ENCODE measurements around the gene LRRC61. TPM values are rescaled to one million over a fixed set of nuclear protein-coding genes. Genes with fewer than 3 reads are reported as not detected.

The LRRC61 gene
- total RNA-seq, 2 donors from 2014 or later: 25.8 to 34.4 TPM

- TF ChIP-seq POLR2AphosphoS5 (IDR thresholded peaks at IDR 0.05): no peak
- no peak for TF ChIP-seq CTCF (IDR thresholded peaks at IDR 0.05)
- no peak for TF ChIP-seq POLR2A (IDR thresholded peaks at IDR 0.05)
- no peaks in the 10 kb centered on the region for H3K9me3 ChIP-seq
- no peaks in the 10 kb centered on the region for H3K36me3 ChIP-seq
- intact Hi-C loops (cut with DNase I): no loop called here
- H3K4me1 ChIP-seq (replicated peaks): no peaks in the 10 kb centered on the region
- no peak overlapping the region for H3K4me3 ChIP-seq
- DNase-seq (ENCODE audit: low spot score): no peak
- peaks cover 2% of the 10 kb centered on the region for H3K27me3 ChIP-seq (replicated peaks; ENCODE audit: insufficient read depth)
- 88% methylated on average over 2 of the region's 2 CpGs for WGBS
- H3K27ac ChIP-seq: no peak overlapping the region
These were observed 20.1 kb downstream of the LRRC61 start for GRCh38 chr7:150343225-150343624.

GRCh38 chr7:150344299-150344698, 21.1 kb downstream of the LRRC61 start:
- no peak for DNase-seq (ENCODE audit: low spot score)
- Histone ChIP-seq H3K36me3 (no peaks in the 10 kb centered on the region), H3K27me3 (replicated peaks; ENCODE audit: insufficient read depth) (peaks cover 2% of the 10 kb centered on the region), H3K4me3 (no peak overlapping the region), H3K27ac (no peak overlapping the region), H3K9me3 (no peaks in the 10 kb centered on the region), H3K4me1 (replicated peaks) (no peaks in the 10 kb centered on the region)
- TF ChIP-seq POLR2A (IDR thresholded peaks at IDR 0.05): no peak
- TF ChIP-seq POLR2AphosphoS5 (IDR thresholded peaks at IDR 0.05): no peak
- TF ChIP-seq CTCF (IDR thresholded peaks at IDR 0.05): no peak
- intact Hi-C loops (cut with DNase I): no loop called here

GRCh38 chr7:150345012-150345411, 21.9 kb downstream of the LRRC61 start:
- 78% methylated on average over 1 of the region's 1 CpG for WGBS
- intact Hi-C loops (cut with DNase I): no loop called here
- Histone ChIP-seq H3K36me3 (no peaks in the 10 kb centered on the region), H3K27me3 (replicated peaks; ENCODE audit: insufficient read depth) (peaks cover 2% of the 10 kb centered on the region), H3K4me3 (no peak overlapping the region), H3K4me1 (replicated peaks) (no peaks in the 10 kb centered on the region), H3K27ac (no peak overlapping the region), H3K9me3 (no peaks in the 10 kb centered on the region)
- no peak for TF ChIP-seq CTCF (IDR thresholded peaks at IDR 0.05)
- TF ChIP-seq POLR2AphosphoS5 (IDR thresholded peaks at IDR 0.05): no peak
- TF ChIP-seq POLR2A (IDR thresholded peaks at IDR 0.05): no peak
- no peak for DNase-seq (ENCODE audit: low spot score)

GRCh38 chr7:150346922-150347321, 23.8 kb downstream of the LRRC61 start:
- 88% methylated on average over 5 of the region's 5 CpGs for WGBS
- TF ChIP-seq CTCF (IDR thresholded peaks at IDR 0.05): no peak
- TF ChIP-seq POLR2A (IDR thresholded peaks at IDR 0.05): no peak
- no peak for TF ChIP-seq POLR2AphosphoS5 (IDR thresholded peaks at IDR 0.05)
- DNase-seq (ENCODE audit: low spot score): no peak
- Histone ChIP-seq H3K36me3 (no peaks in the 10 kb centered on the region), H3K4me1 (replicated peaks) (no peaks in the 10 kb centered on the region), H3K9me3 (no peaks in the 10 kb centered on the region), H3K4me3 (no peak overlapping the region), H3K27ac (no peak overlapping the region), H3K27me3 (replicated peaks; ENCODE audit: insufficient read depth) (peaks cover 2% of the 10 kb centered on the region)
- intact Hi-C loops (cut with DNase I): no loop called here

GRCh38 chr7:150351587-150352194, 28.5 kb downstream of the LRRC61 start:
- intact Hi-C loops (cut with DNase I): no loop called here
- Histone ChIP-seq H3K27me3 (replicated peaks; ENCODE audit: insufficient read depth) (no peaks in the 10 kb centered on the region), H3K27ac (no peak overlapping the region), H3K9me3 (no peaks in the 10 kb centered on the region), H3K4me1 (replicated peaks) (no peaks in the 10 kb centered on the region), H3K4me3 (no peak overlapping the region), H3K36me3 (no peaks in the 10 kb centered on the region)
- WGBS: 57% methylated on average over 8 of the region's 8 CpGs
- no peak for DNase-seq (ENCODE audit: low spot score)
- TF ChIP-seq CTCF (IDR thresholded peaks at IDR 0.05): no peak
- TF ChIP-seq POLR2A (IDR thresholded peaks at IDR 0.05): no peak
- TF ChIP-seq POLR2AphosphoS5 (IDR thresholded peaks at IDR 0.05): no peak

All from prostate gland (tissue), 2 donors.